GM18951 (cell line): ENCODE measurements around the gene CWF19L1.

Experiments used
- POLR2A ChIP-seq: IDR thresholded peaks from 4 replicates; pipeline ENCODE4 v1.6.1; 2011; ENCODE audit warnings: mild to moderate bottlenecking; ENCODE audit not compliant: insufficient read length, insufficient read depth; ENCODE audit errors: extremely low read depth
- in situ Hi-C: fragments of 300-500 bp; cut with MboI; formaldehyde crosslinking; loops from one replicate; pipeline ENCODE4 v1.12.0; 2022; ENCODE audit warnings: low sequenced_read_pairs, mixed read lengths, inconsistent platforms; ENCODE audit not compliant: unreplicated experiment

The CWF19L1 gene

DNA sequence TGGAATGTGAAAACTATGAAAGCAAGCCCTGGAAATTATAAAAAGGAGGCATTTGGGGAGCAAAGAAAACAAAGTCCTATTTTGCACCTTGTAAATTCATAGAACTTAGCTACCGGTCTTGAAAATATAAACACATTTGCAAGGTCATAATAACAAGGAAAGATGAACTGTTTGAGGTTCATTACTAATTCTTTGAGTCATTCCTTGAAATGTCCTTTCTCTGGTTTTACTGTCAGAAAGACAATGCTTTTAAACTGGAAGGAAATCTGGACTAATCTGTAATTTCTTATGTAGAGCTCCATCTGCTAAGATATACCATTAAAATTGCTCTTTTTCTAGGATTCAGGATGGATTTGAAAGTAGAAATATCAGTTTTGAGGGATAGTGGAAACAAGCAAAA is 83.0 kb downstream of the CWF19L1 start:
- in situ Hi-C loops: no loop called here
- TF ChIP-seq POLR2A: no peak

DNA sequence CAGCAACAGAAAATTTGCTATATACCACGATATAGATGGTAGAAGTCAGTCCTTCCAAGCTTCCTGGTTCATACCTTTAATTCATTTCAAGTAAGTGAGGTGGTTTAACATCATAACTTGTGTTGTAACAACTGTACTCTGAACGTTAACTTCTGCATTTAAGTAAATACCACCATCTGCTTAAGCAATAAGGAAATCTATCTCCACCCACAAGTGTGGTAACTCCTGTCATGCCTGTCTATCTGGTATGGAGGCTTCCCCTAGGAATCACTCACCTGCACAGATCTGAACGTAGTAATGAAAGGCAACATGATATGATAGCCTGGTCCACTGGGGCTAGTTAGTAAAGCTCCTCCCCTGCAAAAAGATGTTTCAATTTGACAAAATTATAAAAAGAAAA is 84.0 kb downstream of the CWF19L1 start:
- in situ Hi-C loops: no loop called here
- no peak for TF ChIP-seq POLR2A

DNA sequence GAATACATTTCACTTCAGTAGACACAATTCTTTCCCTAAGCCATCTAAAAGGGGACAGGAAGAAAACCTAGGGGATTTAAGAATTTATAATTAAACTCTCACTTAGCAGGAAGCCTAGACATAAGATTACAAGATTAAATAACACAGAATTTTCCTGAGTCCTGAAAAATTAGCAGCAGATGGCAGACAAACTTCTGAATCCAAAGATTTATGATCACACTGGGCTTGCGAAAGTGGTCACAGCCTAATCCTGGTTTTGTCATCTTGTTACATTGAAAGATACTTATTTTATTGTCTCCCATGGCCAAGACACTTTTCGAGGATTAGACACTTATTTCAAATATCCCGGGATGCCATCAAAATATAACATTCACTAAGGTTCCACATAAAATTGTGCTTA is 84.5 kb downstream of the CWF19L1 start:
- no peak for TF ChIP-seq POLR2A
- in situ Hi-C loops: no loop called here
